Measurements from ENCODE around the gene THNSL1.

- TF ChIP-seq CTCF (IDR thresholded peaks at IDR 0.05), result no peak
- TF ChIP-seq POLR2AphosphoS5 (IDR thresholded peaks at IDR 0.05; ENCODE audit: insufficient read depth in 1 of 2, low read depth in 1 of 2), result no peak
- TF ChIP-seq POLR2A (IDR thresholded peaks at IDR 0.05), result no peak
Observed at GRCh38 chr10:24966962-24967481, 49.4 kb upstream of the THNSL1 start.

All from vagina (tissue), 2 donors.